HG03575 (cell line): Measurements from ENCODE around the gene PVALEF.
"Not testable (repeated sequence)": the region's sequence is repeated elsewhere in the genome, so short reads cannot be mapped to it uniquely, and the experiment has no call there.

Experiments used
- ATAC-seq: cut with Tn5 transposase; IDR thresholded peaks from one replicate; pipeline ENCODE4 v1.9.1; 2021; ENCODE audit not compliant: unreplicated experiment, insufficient number of reproducible peaks, low FRiP score; ENCODE audit errors: extremely low read depth

Gene PVALEF

DNA sequence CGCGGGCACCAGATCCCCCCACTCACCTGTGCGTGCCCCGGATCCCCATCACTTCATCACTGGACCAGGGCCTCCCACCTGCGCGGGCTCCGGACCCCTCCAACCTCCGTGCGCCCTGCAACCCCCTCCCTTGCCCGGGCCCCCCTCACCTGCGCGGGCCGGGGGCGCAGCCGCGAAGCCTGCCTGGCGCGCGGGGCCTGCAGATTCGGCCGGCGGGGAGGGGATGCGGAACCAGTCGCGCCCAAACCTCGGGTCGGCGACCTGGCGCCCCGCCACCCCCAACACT lies 57.3 kb downstream of the PVALEF start:
- no peak for ATAC-seq

DNA sequence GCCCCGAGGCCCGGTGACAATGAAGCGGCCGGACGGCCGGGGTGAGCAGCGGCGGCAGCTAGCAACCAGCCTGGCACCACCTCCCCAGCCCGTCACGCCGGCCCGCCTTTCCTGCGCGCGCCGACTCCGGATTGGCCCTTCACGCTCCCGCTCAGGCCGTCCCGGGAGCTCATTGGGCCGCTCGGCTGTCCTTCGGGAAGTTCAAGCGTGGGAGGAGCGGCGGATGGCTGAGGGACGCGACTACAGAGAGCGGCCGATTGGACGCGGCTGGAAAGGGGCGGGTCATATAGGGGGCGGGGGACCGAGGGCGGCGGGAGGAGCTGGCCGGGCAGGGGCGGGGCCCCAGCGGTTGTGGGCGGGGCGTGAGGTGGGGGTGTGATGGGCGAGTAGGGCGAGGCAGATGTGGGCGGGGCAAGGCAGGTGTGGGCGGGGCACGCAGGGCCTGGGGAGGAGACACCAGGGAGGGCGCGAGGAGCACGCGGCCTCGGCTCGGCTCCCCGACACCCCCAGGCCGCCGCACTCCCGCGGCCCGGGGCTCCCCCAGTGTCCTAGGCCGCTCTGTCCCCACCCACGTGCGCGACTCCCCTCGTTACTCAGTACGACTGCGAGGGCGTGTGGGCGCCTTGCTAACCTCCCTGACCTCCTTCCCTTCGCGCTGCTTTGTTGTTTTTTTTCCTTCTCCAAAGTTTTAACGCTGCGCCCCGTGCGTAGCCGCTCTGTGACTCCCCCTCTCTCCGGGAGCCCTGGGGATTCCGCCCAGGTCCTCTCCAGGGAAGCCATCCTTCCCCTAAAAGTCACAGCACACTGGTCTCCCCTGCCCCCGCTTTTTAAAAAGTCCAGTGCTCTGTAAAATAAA lies 57.8 kb downstream of the PVALEF start, which contains the start of gene CEP131:
Gene CEP131 (minus strand): TSS at position 60 of the 856 bp plus-strand sequence. CDS start 2,909 bp downstream, outside the sequence.
- ATAC-seq = peak; percentile 74

DNA sequence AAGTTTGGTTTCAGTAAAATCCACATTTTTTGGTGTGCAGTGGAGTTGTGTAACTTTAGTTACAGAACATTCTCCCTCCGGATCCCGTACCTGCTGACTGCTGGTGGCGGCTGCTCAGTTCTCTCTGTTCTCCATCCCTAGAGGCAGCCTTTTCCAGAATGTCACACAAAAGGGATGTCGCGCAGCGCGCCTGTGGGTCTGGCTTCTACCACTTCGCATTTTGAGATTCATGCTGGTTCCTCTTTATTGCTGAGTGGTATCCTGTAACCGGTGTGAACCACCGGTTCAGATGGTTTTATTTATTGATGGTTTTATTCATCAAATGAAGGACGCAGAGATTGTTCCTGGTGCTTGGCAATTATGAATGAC lies 58.4 kb downstream of the PVALEF start:
- no peak for ATAC-seq

DNA sequence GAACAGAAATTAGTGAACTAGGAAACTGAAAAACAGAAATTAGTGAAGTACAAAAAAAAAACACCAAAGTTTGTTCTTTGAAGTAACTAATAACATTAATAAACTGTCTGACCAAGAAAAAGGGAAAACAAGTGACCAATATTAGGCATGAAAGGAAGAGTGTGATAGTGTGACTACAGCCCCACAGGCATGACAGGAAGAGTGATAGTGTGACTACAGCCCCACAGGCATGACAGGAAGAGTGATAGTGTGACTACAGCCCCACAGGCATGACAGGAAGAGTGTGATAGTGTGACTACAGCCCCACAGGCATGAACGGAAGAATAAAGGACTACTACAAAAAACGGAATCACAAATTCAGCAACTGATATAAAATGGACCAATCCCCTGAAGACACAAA lies 62.3 kb downstream of the PVALEF start:
- not testable (repeated sequence) for ATAC-seq

DNA sequence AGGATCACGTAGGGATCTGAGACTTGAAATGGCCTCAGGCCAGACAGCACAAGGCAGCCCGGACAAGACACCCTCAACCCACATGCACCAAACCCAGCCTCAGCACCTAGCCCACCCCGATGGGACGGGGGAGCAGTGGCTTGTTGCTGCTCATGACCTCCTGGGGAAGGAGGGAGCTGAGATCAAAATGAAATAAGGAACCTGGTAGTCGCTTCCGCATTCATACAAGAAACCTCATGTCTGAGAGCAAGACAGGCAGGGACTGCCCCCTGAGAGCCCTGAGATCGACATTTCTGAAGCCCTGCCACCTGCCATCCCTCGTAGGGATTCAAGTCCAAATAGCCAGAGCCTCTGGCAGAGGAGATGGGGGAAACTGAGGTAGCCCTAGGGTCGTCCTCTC lies 63.1 kb downstream of the PVALEF start:
- no peak for ATAC-seq

DNA sequence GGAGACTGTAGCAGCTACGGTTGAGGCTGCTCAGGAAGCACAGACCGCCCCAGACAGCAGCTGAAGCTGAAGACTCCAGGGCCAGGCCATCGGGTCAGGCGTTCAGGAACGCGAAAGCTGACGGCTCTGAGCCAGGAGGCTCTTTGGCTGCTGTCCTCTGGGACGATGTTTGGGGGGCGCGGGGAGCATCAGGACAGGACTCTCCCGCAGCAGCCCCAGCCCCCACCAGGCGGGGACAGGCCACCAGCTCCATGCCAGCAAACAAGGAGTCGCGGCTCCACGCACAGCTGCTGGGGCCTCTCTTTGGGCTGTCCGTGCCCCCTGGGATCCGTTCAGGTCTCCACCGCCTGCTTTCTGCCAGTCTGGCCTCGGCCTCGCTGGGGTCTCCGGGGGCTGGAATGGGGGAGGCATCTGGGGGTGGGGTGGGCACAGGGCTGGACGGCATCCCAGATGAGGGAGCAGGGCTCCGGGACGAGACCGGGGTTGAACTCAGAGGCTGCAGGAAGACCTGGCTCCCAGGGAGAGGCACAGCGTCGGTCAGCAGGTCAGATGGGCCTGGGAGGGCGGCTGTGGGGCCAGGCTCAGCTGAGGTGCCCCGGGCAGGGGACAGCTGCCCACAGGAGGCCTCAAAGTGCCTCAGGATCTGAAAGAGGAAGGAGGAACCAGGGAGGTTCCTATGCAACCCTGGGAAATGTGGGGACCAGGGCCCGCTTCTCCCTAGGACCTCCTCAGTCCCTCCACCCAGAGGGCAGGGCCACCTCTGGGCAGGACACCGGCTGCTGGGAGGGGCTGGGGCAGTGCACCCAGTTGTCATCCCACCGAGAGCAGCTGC lies 63.7 kb downstream of the PVALEF start:
- no peak for ATAC-seq

DNA sequence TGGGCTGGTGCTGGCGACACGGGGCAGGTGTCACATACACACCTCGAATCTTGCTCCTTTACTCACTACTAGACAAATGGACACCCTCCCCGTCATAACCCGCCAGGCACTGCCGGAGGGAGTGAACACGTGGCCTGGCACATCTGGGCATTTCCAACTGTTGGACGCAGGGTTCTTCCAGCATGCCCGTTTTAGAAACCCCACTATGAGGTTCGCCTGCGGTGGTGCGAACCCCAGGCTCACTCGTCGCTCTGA lies 64.3 kb downstream of the PVALEF start:
- no peak for ATAC-seq

DNA sequence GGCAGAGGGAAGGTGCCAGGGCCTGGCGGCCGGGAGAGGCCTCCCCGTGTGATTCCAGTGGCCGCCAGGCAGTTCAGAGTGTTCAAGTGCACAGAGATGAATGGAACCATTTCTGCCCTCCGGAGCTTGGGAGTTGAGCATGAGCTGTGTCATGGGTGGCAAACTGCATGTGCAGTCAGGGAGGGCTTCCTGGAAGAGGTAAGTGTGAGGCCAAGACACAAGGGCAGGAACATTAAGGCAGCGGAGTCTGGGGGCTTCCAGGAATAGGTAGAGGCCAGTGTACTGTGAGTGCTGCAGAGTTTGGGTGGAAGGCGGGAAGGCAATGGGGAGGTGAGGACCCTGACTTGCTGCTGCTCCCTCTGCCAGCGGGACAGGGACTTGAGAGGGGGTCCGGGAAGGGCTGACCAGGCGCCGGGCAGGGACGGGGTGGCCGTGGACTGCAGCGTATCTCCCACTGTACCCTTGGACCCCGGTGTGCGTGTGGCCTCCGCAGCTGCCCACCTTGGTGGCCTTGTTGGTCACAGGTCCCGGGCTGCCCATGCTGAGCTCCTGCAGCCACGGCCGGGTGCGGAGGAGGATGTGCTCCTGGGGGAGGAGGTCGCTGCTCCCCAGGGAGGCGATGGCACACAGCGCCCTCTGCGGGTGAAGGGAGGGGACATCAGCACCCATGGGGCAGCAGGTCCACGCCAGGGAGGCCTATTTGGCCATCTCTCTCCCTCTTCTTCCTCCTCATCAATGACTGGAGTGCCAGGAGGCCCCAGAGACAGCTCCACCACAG lies 64.9 kb downstream of the PVALEF start:
- no peak for ATAC-seq

DNA sequence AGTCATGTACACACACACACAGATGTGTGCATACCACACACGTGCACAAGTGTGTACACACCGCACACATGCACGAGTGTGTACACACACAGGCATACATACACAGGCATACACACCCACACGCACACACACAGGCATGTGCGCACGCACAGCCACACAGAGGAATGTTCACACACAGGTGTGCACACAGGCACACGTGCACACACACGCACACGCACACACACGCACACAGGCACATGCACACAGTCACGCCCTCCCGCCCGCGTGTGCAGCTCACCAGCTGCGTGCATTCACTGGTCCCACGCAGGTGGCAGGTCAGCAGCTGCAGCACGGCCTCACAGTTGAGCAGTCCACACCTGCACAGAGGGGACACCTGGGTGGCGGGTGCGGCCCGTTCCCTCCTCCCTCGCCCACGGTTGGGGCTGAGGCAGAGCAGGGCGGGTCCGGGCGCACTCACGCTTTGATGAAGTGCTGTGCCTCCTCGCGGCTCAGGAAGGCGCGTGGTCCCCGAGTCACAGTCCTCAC lies 65.9 kb downstream of the PVALEF start:
- ATAC-seq = no peak

DNA sequence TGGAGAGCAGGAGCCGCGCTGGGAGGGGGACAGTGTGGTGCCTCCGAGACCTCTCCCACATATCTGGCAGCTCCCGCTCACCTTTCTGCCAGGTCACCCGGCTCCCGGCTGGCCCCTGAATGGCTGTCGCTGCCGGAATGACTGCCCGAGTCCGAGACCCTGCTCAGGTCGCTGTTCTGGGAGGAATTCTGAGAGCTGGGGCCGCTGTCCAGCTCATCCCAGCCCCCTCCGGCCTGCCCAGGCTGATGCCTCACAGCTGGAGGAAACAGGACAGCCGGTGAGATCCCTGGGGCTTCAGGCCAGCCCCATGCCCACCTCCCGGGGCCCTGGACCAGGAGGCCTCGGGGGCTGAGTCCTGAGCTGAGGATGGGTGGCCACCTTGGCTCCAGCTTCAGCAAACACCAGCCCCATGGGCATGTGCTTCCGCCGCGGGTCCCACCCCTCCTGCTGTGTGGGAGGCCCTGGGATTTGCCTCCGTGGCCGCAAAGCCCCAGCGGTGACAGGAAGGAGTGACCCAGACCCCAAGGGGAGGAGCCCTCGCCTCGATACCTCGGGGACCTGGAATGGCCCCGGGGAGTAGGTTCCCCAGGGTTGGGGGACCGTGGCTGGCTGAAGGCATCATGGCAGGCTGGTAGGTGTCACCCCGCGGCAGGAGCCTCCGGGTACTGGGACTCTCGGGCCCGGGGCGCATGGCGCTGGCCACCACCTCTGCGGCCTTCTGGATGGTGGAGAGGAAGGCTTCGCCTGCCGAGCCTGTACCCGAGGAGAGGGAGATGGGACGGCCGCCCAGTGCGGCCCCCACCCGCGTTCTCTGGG lies 66.7 kb downstream of the PVALEF start:
- ATAC-seq = no peak
